Mesendoderm (in vitro differentiated cells): ENCODE measurements around the gene EPHA3.
A peak's percentile ranks its signal among the peaks of the same experiment; 100 is the strongest.

Experiments
- DNase-seq: peaks from one replicate; pipeline ENCODE4 v3.0.0; 2013
- H2AK5ac ChIP-seq: 2 replicates; pipeline ENCODE4 v1.6.1; 2013; ENCODE audit warnings: low read length, inconsistent platforms
- H2BK120ac ChIP-seq: 2 replicates; pipeline ENCODE4 v1.6.1; 2013; ENCODE audit warnings: low read depth, mild to moderate bottlenecking, low read length, moderate library complexity, mixed read lengths
- H2BK15ac ChIP-seq: replicated peaks from 2 replicates; pipeline ENCODE4 v1.6.1; 2013; ENCODE audit warnings: low read depth, mild to moderate bottlenecking, moderate library complexity
- H2BK5ac ChIP-seq: 2 replicates; pipeline ENCODE4 v1.6.1; 2013; ENCODE audit warnings: low read length, inconsistent platforms
- H3K18ac ChIP-seq: 2 replicates; pipeline ENCODE4 v1.6.1; 2013; ENCODE audit warnings: mild to moderate bottlenecking, low read length, mixed read lengths
- H3K23ac ChIP-seq: one replicate; pipeline ENCODE4 v1.6.1; 2013; ENCODE audit warnings: low read length
- H3K27ac ChIP-seq: 2 replicates; pipeline ENCODE4 v1.5.1; 2013; ENCODE audit warnings: low read depth, mild to moderate bottlenecking, inconsistent platforms, low read length, moderate library complexity
- H3K27me3 ChIP-seq: 2 replicates; pipeline ENCODE4 v1.6.1; 2013; ENCODE audit warnings: low read length, control low read depth, mild to moderate bottlenecking, inconsistent platforms; ENCODE audit not compliant: insufficient read depth, poor library complexity
- H3K36me3 ChIP-seq: 2 replicates; pipeline ENCODE4 v1.6.1; 2013; ENCODE audit warnings: low read length, inconsistent platforms; ENCODE audit not compliant: control insufficient read depth, insufficient read depth
- H3K4ac ChIP-seq: one replicate; pipeline ENCODE4 v1.6.1; 2013; ENCODE audit warnings: low read depth, mild to moderate bottlenecking, low read length, moderate library complexity
- H3K4me1 ChIP-seq: 2 replicates; pipeline ENCODE4 v1.6.1; 2013; ENCODE audit warnings: low read depth, low read length, inconsistent platforms; ENCODE audit not compliant: control insufficient read depth
- H3K4me2 ChIP-seq: 2 replicates; pipeline ENCODE4 v1.6.1; 2013; ENCODE audit warnings: low read length
- H3K4me3 ChIP-seq: 2 replicates; pipeline ENCODE4 v1.5.1; 2013; ENCODE audit warnings: mild to moderate bottlenecking, low read length
- H3K56ac ChIP-seq: one replicate; pipeline ENCODE4 v1.6.1; 2013; ENCODE audit warnings: low read length
- H3K79me1 ChIP-seq: 2 replicates; pipeline ENCODE4 v1.6.1; 2013; ENCODE audit warnings: low read length, inconsistent platforms
- H3K79me2 ChIP-seq: 2 replicates; pipeline ENCODE4 v1.6.1; 2013; ENCODE audit warnings: mild to moderate bottlenecking, low read length; ENCODE audit not compliant: control insufficient read depth, insufficient read depth
- H3K9ac ChIP-seq: 2 replicates; pipeline ENCODE4 v1.6.1; 2013; ENCODE audit warnings: low read length, inconsistent platforms
- H4K5ac ChIP-seq: one replicate; pipeline ENCODE4 v1.6.1; 2013; ENCODE audit warnings: low read length
- H4K8ac ChIP-seq: one replicate; pipeline ENCODE4 v1.6.1; 2013; ENCODE audit warnings: low read depth, mild to moderate bottlenecking, control low read depth, low read length, moderate library complexity
- WGBS: extraction: QIAGEN DNeasy Blood & Tissue Kit; methylation state at CpG from one replicate; pipeline ENCODE4 v1.1.7; 2013; ENCODE audit warnings: low lambda C conversion rate, missing lambda C conversion rate; ENCODE audit not compliant: insufficient coverage; ENCODE audit errors: extremely low coverage; 5-methylcytosine and 5-hydroxymethylcytosine counted together

EPHA3 gene

DNA sequence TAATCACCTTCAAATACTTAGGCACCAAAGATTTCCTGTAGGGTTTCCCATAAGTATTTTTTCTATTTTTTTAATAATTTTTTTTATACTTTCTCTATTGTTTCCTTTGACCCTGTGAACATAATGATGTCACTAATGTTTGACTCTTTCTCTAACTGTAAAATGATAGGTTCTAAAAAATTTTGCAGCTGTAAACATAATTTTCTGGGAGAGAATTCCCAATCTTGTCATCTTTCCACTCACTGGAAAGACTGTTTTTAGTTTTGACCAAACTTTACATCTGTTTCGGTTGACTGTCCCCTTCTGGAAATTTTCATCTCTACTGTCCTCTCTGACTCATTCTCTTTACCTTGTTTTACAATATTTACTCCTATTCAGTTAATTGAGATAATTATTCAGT is 5.5 kb upstream of the EPHA3 start:
- Histone ChIP-seq H4K5ac (no peak overlapping the region), H3K79me2 (no peaks in the 10 kb centered on the region), H3K56ac (no peak overlapping the region), H2AK5ac (no peak overlapping the region), H4K8ac (no peak overlapping the region), H3K9ac (no peak overlapping the region), H3K4me3 (no peak overlapping the region), H3K79me1 (no peaks in the 10 kb centered on the region), H3K27ac (no peak overlapping the region), H3K4me1 (no peaks in the 10 kb centered on the region), H2BK120ac (no peak overlapping the region), H3K23ac (no peak overlapping the region), H2BK15ac (no peak overlapping the region), H3K27me3 (no peaks in the 10 kb centered on the region), H2BK5ac (no peak overlapping the region), H3K4ac (no peak overlapping the region), H3K4me2 (no peak overlapping the region), H3K18ac (no peak overlapping the region), H3K36me3 (no peaks in the 10 kb centered on the region)
- no CpG with 5 or more reads among the region's 1 CpG for WGBS
- DNase-seq, result no peak

DNA sequence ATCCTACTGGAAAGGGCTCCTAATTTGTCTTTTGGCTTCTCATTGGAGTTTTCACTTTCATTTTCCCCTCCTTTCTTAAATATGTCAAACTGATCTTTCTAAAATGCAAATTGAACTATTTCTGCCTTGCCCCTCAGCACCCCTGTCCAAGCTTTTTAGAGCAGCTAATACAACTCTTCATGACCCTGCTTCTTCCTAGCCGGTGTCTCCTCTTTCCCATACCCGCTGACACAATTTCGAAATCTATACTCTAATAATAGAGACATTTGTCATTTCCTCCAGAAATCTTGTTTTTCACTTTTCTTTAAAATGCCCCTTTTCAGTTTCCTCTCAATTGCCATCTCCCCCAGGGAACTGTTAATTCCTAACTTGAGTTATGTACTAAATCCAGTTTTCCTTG is 2.9 kb upstream of the EPHA3 start:
- H3K56ac ChIP-seq, result no peak overlapping the region
- no peak overlapping the region for H3K4ac ChIP-seq
- no peak overlapping the region for H2BK15ac ChIP-seq
- H3K23ac ChIP-seq, result no peak overlapping the region
- no peaks in the 10 kb centered on the region for H3K79me1 ChIP-seq
- DNase-seq, result no peak
- H3K4me1 ChIP-seq, result no peaks in the 10 kb centered on the region
- H3K27ac ChIP-seq, result no peak overlapping the region
- H3K79me2 ChIP-seq, result no peaks in the 10 kb centered on the region
- no peak overlapping the region for H2BK5ac ChIP-seq
- no peaks in the 10 kb centered on the region for H3K36me3 ChIP-seq
- no peak overlapping the region for H4K8ac ChIP-seq
- no peak overlapping the region for H3K9ac ChIP-seq
- H3K4me2 ChIP-seq, result no peak overlapping the region
- no CpG with 5 or more reads among the region's 3 CpGs for WGBS
- H3K4me3 ChIP-seq, result no peak overlapping the region
- H2BK120ac ChIP-seq, result no peak overlapping the region
- no peak overlapping the region for H2AK5ac ChIP-seq
- H3K27me3 ChIP-seq, result peaks cover 2% of the 10 kb centered on the region
- H3K18ac ChIP-seq, result no peak overlapping the region
- H4K5ac ChIP-seq, result no peak overlapping the region

GRCh38 chr3:89105503-89105902 is 1.9 kb upstream of the EPHA3 start:
- H2BK120ac ChIP-seq, result no peak overlapping the region
- H4K5ac ChIP-seq, result no peak overlapping the region
- no peak overlapping the region for H3K4me3 ChIP-seq
- H3K4me2 ChIP-seq, result no peak overlapping the region
- H3K4me1 ChIP-seq, result no peaks in the 10 kb centered on the region
- H4K8ac ChIP-seq, result no peak overlapping the region
- no peak overlapping the region for H3K23ac ChIP-seq
- no peak for DNase-seq
- H3K9ac ChIP-seq, result no peak overlapping the region
- no peak overlapping the region for H3K4ac ChIP-seq
- no CpG with 5 or more reads among the region's 1 CpG for WGBS
- peaks cover 2% of the 10 kb centered on the region for H3K27me3 ChIP-seq
- H3K36me3 ChIP-seq, result no peaks in the 10 kb centered on the region
- H3K27ac ChIP-seq, result no peak overlapping the region
- no peak overlapping the region for H2AK5ac ChIP-seq
- no peak overlapping the region for H3K18ac ChIP-seq
- H3K79me2 ChIP-seq, result no peaks in the 10 kb centered on the region
- H3K56ac ChIP-seq, result no peak overlapping the region
- no peak overlapping the region for H2BK15ac ChIP-seq
- no peaks in the 10 kb centered on the region for H3K79me1 ChIP-seq
- no peak overlapping the region for H2BK5ac ChIP-seq

GRCh38 chr3:89108291-89108550 is 800 bp downstream of the EPHA3 start:
- Histone ChIP-seq H3K79me2 (no peaks in the 10 kb centered on the region), H3K56ac (no peak overlapping the region), H2BK120ac (no peak overlapping the region), H3K4me3 (no peak overlapping the region), H3K36me3 (no peaks in the 10 kb centered on the region), H2AK5ac (no peak overlapping the region), H4K8ac (no peak overlapping the region), H3K4me2 (no peak overlapping the region), H4K5ac (no peak overlapping the region), H3K27ac (no peak overlapping the region), H3K27me3 (peaks cover 2% of the 10 kb centered on the region), H2BK5ac (no peak overlapping the region), H3K4me1 (no peaks in the 10 kb centered on the region), H3K79me1 (no peaks in the 10 kb centered on the region), H3K4ac (no peak overlapping the region), H3K23ac (no peak overlapping the region), H3K18ac (no peak overlapping the region), H2BK15ac (no peak overlapping the region), H3K9ac (no peak overlapping the region)
- no peak for DNase-seq
- WGBS, result no CpG with 5 or more reads among the region's 5 CpGs

- Histone ChIP-seq H3K79me2 (no peaks in the 10 kb centered on the region), H4K5ac (no peak overlapping the region), H2BK5ac (no peak overlapping the region), H2AK5ac (no peak overlapping the region), H3K36me3 (no peaks in the 10 kb centered on the region), H3K4me1 (no peaks in the 10 kb centered on the region), H4K8ac (no peak overlapping the region), H2BK15ac (no peak overlapping the region), H3K79me1 (no peaks in the 10 kb centered on the region), H3K27ac (no peak overlapping the region), H3K4me2 (no peak overlapping the region), H3K23ac (no peak overlapping the region), H3K4me3 (no peak overlapping the region), H3K9ac (no peak overlapping the region), H3K27me3 (no peaks in the 10 kb centered on the region), H3K4ac (no peak overlapping the region), H3K18ac (no peak overlapping the region), H3K56ac (no peak overlapping the region), H2BK120ac (no peak overlapping the region)
- no CpG with 5 or more reads among the region's 4 CpGs for WGBS
- no peak for DNase-seq
Measured at GRCh38 chr3:89113344-89113743, 5.9 kb downstream of the EPHA3 start.

DNA sequence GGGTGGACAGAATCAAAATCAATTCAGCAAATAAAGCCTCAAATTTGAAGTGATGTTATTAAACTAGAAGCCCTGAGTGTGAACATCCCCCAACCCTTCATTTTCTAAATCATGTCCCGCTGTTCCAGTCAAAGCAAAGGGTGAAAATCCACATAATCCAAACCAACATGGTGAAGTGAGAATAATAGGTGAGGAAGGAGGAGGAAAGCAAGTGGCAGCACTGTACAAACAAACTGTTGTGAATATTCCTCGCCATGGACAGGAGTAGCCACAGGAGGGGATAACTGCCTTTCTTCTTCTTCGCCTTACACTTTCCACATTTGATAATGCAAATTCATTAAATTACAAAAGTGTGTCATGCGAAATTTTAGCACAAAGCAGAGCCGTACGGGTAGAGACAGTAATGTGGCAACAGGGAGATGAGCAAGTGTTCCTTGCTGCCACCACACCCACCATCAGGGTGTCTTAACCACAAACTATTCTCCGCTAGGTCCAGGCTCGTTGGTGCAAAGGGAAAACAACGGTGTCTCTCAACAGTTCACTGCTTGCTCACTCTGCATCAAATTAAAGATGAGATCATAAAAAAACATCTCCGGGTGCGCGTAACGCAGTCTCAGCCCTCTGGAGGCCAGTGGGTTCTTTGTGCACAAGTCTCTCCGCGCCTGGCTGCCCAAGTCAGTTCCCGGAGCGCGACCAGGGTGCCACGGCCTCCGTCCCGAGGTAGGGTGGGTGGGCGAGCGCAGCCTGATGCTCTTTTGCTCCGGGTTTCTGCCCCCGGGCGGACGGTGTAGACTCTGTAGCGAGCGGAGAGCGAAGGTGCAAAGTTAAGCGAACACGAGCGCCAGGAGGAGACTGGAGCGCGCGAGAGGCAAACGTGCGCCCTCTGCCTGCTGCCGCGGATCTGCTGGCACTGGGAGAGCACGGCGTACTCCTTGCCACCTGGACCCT is 6.7 kb downstream of the EPHA3 start:
- peak overlapping the region; percentile 89 for H3K56ac ChIP-seq
- H3K79me2 ChIP-seq, result no peaks in the 10 kb centered on the region
- peak; percentile 88 for DNase-seq
- H3K18ac ChIP-seq, result no peak overlapping the region
- H2BK120ac ChIP-seq, result no peak overlapping the region
- no peak overlapping the region for H2BK15ac ChIP-seq
- H3K4me1 ChIP-seq, result no peaks in the 10 kb centered on the region
- no peak overlapping the region for H4K5ac ChIP-seq
- no peak overlapping the region for H3K4ac ChIP-seq
- H3K36me3 ChIP-seq, result no peaks in the 10 kb centered on the region
- no peak overlapping the region for H2BK5ac ChIP-seq
- H3K27ac ChIP-seq, result no peak overlapping the region
- no peak overlapping the region for H2AK5ac ChIP-seq
- H4K8ac ChIP-seq, result no peak overlapping the region
- no peak overlapping the region for H3K23ac ChIP-seq
- peak overlapping the region; percentile 29 for H3K4me3 ChIP-seq
- WGBS, result no CpG with 5 or more reads among the region's 42 CpGs
- H3K79me1 ChIP-seq, result no peaks in the 10 kb centered on the region
- H3K27me3 ChIP-seq, result no peaks in the 10 kb centered on the region
- H3K4me2 ChIP-seq, result peak overlapping the region; percentile 89
- peak overlapping the region; percentile 51 for H3K9ac ChIP-seq
